Measurements from ENCODE around the gene UCP2. TPM values are rescaled to one million over a fixed set of nuclear protein-coding genes. Genes with fewer than 3 reads are reported as not detected.

UCP2 gene
- total and polyA plus RNA-seq, 9 of the 15 experiments (the other 6 are each of a cell fraction or from before 2014, with no cell fraction given) = 19.2 to 216 (median 87.9) TPM

GRCh38 chr11:73969091-73969490 lies 13.6 kb downstream of the UCP2 start:
- no peak overlapping the region for H3K27ac ChIP-seq (ENCODE audit: extremely low read depth, low read depth, low read length)
- peaks cover 15 to 18% of the 10 kb centered on the region in 2 experiments; a peak in 3 of 5 replicates for H3K4me1 ChIP-seq (replicated peaks in 1 of 2; ENCODE audit: control insufficient read depth in 2 of 2, insufficient read depth in 2 of 2, low read length in 2 of 2)
- DNase-seq (ENCODE audit: extremely low read depth in 1 of 4, low spot score in 3 of 4) = no peak
- in situ Hi-C loops (cut with MboI) = loop anchor here (10.0 kb wide), 1 partner anchor 486 kb away; no protein-coding TSS in a partner anchor
- H3K9me1 ChIP-seq (ENCODE audit: control insufficient read depth, insufficient read depth, low read length) = no peaks in the 10 kb centered on the region
- no peaks in the 10 kb centered on the region; a peak in 1 of 5 replicates for H3K27me3 ChIP-seq (ENCODE audit: control insufficient read depth in 2 of 2, insufficient read depth in 2 of 2, low read length in 2 of 2)
- no peak overlapping the region for H3K4me2 ChIP-seq (ENCODE audit: insufficient read depth, low read length)
- peaks cover 4% of the 10 kb centered on the region; the same call in 1 of the 3 replicates for H3K36me3 ChIP-seq (ENCODE audit: control insufficient read depth, insufficient read depth, low read length)
- TF ChIP-seq ATF3 (IDR thresholded peaks at IDR 0.05) (peak; percentile 36; the same call in 1 of the 2 replicates), ATF3 (CRISPR knock-in tag; conservative IDR thresholded peaks at IDR 0.05) (no peak), RBM17 (IDR thresholded peaks at IDR 0.05; ENCODE audit: borderline replicate concordance, low read depth, low read length) (no peak)
- 29% methylated on average over 2 of the region's 2 CpGs for WGBS (ENCODE audit: insufficient coverage, low coverage, missing lambda C conversion rate)
- BruUV-seq (replicated peaks) = no TSS peak
- H3K79me2 ChIP-seq (ENCODE audit: control insufficient read depth, insufficient read depth, low read length) = no peaks in the 10 kb centered on the region
- H3K9me3 ChIP-seq (replicated peaks; ENCODE audit: control insufficient read depth, insufficient read depth, low read depth, low read length) = no peaks in the 10 kb centered on the region
- FAIRE-seq = no peak
- 0 out of 2 replicates have a peak, but pooled peaks cover 3% of the 10 kb centered on the region for H4K20me1 ChIP-seq (replicated peaks; ENCODE audit: control insufficient read depth, insufficient read depth, low read length)
- intact Hi-C loops (cut with micrococcal nuclease) = no loop called here
- no peak overlapping the region for H3K9ac ChIP-seq (ENCODE audit: insufficient read depth in 1 of 2, low read depth in 2 of 2, low read length in 2 of 2)
- no peak overlapping the region for H3K4me3 ChIP-seq
- no peak for ATAC-seq
- CTCF ChIA-PET (ENCODE audit: low intra/inter-chr PET ratio) = no interaction called here
- no peak overlapping the region for H2AFZ ChIP-seq (ENCODE audit: low read depth, low read length)
- POLR2A ChIA-PET = interaction anchor here (0.6 to 5.7 kb wide), 2 partner anchors 11 to 476 kb away, joined by 3 to 54 read pairs; partner anchors contain the start of gene UCP2

Data from K562 (cell line).